ENCODE measurements around the gene ZNHIT2. TPM values are rescaled to one million over a fixed set of nuclear protein-coding genes. Genes with fewer than 3 reads are reported as not detected.

ZNHIT2 gene
- total RNA-seq, 2 experiments from 2014 or later = 11.5 to 32.4 TPM

DNA sequence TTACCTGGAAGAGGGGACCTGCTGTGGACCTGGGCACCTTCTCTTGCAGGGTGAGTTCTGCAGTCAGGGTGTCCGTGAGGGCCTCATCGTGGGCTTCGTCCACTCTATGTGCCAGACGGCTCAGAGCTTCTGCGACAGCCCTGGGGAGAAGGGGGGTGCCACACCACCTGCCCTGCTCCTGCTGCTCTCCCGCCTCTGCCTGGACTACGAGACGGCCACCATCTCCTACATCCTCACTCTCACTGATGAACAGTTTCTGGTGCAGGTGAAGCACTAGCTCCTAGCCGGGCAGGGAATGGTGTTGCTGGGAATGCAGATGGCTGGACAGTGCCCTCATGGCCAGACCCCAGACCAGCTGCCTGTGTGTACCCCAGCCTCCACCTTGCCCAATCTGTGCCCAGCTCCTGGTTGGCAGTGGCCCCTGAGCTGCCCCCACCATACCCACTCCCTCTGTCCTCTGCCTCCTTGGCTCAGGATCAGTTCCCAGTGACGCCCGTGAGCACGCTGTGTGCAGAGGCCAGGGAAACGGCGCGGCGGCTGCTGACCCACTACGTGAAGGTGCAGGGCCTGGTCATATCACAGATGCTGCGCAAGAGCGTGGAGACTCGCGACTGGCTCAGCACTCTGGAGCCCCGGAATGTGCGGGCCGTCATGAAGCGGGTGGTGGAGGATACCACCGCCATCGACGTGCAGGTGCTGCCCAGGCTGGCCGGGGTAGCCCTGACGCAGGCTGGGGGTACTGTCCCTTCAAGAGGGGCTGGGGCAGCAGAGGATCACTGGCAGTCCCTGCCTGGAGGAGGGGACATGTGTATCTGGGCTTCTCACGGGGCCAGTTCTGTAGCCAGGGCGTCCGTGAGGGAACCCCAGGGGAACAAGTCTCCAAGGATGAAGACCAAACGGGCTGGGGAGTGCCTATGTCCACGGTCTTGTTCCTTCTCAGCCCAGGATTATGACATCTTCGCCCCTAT is 8.0 kb downstream of the ZNHIT2 start:
- no TSS peak for BruUV-seq (replicated peaks)
- no peak for DNase-seq (ENCODE audit: low spot score)
- H3K4me2 ChIP-seq (ENCODE audit: low read length) = no peak overlapping the region
- TF ChIP-seq, protein P1, sequence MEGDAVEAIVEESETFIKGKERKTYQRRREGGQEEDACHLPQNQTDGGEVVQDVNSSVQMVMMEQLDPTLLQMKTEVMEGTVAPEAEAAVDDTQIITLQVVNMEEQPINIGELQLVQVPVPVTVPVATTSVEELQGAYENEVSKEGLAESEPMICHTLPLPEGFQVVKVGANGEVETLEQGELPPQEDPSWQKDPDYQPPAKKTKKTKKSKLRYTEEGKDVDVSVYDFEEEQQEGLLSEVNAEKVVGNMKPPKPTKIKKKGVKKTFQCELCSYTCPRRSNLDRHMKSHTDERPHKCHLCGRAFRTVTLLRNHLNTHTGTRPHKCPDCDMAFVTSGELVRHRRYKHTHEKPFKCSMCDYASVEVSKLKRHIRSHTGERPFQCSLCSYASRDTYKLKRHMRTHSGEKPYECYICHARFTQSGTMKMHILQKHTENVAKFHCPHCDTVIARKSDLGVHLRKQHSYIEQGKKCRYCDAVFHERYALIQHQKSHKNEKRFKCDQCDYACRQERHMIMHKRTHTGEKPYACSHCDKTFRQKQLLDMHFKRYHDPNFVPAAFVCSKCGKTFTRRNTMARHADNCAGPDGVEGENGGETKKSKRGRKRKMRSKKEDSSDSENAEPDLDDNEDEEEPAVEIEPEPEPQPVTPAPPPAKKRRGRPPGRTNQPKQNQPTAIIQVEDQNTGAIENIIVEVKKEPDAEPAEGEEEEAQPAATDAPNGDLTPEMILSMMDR (conservative IDR thresholded peaks at IDR 0.05; ENCODE audit: low read length) = no peak
- TF ChIP-seq EZH2phosphoT487 (IDR thresholded peaks at IDR 0.05; ENCODE audit: borderline replicate concordance, low read depth, low read length) = no peak
- ChIA-PET POLR2A (interaction anchor here (1.2 to 2.2 kb wide), 2 partner anchors 11 to 26 kb away, joined by 3 to 14 read pairs; no protein-coding TSS in a partner anchor), CTCF (ENCODE audit: unreplicated experiment) (interaction anchor here (0.5 kb wide), 1 partner anchor 99 kb away, joined by 3 read pairs; no protein-coding TSS in a partner anchor)
- H3K27ac ChIP-seq (ENCODE audit: low read depth, low read length, poor library complexity, severe bottlenecking) = no peak overlapping the region
- intact Hi-C loops (cut with micrococcal nuclease; ENCODE audit: unreplicated experiment) = loop anchor here (1.0 to 10.0 kb wide), 5 partner anchors 72 to 335 kb away; partner anchors contain the start of genes CAPN1, CDC42EP2 and SF1
- H3K4me3 ChIP-seq (ENCODE audit: low read depth, low read length, poor library complexity, severe bottlenecking) = no peak overlapping the region
- peaks cover 41% of the 10 kb centered on the region for H3K4me1 ChIP-seq (ENCODE audit: insufficient read depth, low read length, poor library complexity, severe bottlenecking)
- H3K36me3 ChIP-seq (ENCODE audit: insufficient read depth, low read length) = peaks cover 30% of the 10 kb centered on the region
- no peaks in the 10 kb centered on the region for H3K9me3 ChIP-seq (ENCODE audit: low read length)
- peaks cover 8% of the 10 kb centered on the region; the same call in 1 of the 2 replicates for H4K20me1 ChIP-seq (ENCODE audit: insufficient read depth, low read length)
- H3K9me2 ChIP-seq (ENCODE audit: insufficient read depth, low read length) = no peaks in the 10 kb centered on the region
- H3K79me2 ChIP-seq (ENCODE audit: insufficient read depth, low read depth, low read length) = no peaks in the 10 kb centered on the region; the same call in 1 of the 2 replicates
- H2AFZ ChIP-seq (ENCODE audit: low read length) = no peak overlapping the region

- ChIA-PET POLR2A (no interaction called here), CTCF (ENCODE audit: unreplicated experiment) (no interaction called here)
- Histone ChIP-seq H2AFZ (ENCODE audit: low read length) (no peak overlapping the region), H3K9me2 (ENCODE audit: insufficient read depth, low read length) (no peaks in the 10 kb centered on the region), H3K36me3 (ENCODE audit: insufficient read depth, low read length) (peaks cover 25% of the 10 kb centered on the region), H3K4me2 (ENCODE audit: low read length) (no peak overlapping the region), H3K79me2 (ENCODE audit: insufficient read depth, low read depth, low read length) (no peaks in the 10 kb centered on the region; the same call in 1 of the 2 replicates), H3K4me3 (ENCODE audit: low read depth, low read length, poor library complexity, severe bottlenecking) (no peak overlapping the region), H3K27ac (ENCODE audit: low read depth, low read length, poor library complexity, severe bottlenecking) (no peak overlapping the region), H3K4me1 (ENCODE audit: insufficient read depth, low read length, poor library complexity, severe bottlenecking) (peaks cover 38% of the 10 kb centered on the region), H3K9me3 (ENCODE audit: low read length) (no peaks in the 10 kb centered on the region), H4K20me1 (ENCODE audit: insufficient read depth, low read length) (peaks cover 8% of the 10 kb centered on the region; the same call in 1 of the 2 replicates)
- BruUV-seq (replicated peaks) = no TSS peak
- intact Hi-C loops (cut with micrococcal nuclease; ENCODE audit: unreplicated experiment) = no loop called here
- TF ChIP-seq EZH2phosphoT487 (IDR thresholded peaks at IDR 0.05; ENCODE audit: borderline replicate concordance, low read depth, low read length) = no peak
- TF ChIP-seq, protein P1 (conservative IDR thresholded peaks at IDR 0.05; ENCODE audit: low read length) = no peak
- no peak for DNase-seq (ENCODE audit: low spot score)
Measured at GRCh38 chr11:65108469-65109123, 8.9 kb downstream of the ZNHIT2 start.
